NCI-H1105 (cell line): ENCODE results near the gene PCNA.
"Not testable (repeated sequence)": the region's sequence is repeated elsewhere in the genome, so short reads cannot be mapped to it uniquely, and the experiment has no call there.

ENCODE experiments used
- DNase-seq: peaks from one replicate; lab custom pipeline; 2025; lab: John Stamatoyannopoulos, UW

PCNA gene

DNA sequence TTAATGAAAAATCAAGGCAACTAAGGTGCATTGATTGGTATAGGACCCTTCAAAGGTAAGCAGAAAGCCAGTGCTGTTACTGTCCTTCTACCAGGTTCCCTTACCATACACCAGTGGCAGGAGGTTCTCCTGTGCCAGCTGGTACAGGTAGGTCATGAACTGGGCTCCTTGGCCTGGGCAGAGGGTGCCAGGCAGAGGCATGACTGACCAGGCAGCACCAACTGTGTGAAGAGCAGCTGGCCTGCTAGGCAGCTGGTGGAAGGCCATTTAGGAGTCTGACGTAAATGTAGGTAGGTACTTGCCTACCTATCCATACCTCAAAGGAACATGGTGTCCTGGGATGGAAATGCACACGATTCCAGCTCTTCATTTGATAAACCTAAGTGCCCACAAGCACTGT, 23.3 kb downstream of the PCNA start:
- no peak for DNase-seq

DNA sequence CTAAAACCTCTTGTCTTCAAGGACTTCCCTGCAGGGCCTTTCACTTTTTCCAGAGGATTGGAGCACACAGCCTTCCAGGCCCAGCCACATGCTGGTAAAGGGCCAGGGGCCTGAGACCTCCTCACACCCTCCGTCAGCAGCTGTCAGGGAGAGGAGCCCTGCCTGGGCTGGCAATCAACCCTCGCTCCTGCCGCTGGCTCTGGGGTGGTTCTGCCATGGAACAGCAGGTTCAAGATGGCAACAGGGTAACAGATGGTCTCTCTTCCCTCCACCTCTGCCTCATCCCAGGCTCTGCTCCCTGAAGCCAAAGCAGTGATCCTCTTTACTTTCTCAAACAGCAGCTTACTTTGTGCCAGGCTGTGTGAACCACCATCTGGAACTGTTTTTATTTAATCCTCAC, 23.8 kb downstream of the PCNA start:
- no peak for DNase-seq

DNA sequence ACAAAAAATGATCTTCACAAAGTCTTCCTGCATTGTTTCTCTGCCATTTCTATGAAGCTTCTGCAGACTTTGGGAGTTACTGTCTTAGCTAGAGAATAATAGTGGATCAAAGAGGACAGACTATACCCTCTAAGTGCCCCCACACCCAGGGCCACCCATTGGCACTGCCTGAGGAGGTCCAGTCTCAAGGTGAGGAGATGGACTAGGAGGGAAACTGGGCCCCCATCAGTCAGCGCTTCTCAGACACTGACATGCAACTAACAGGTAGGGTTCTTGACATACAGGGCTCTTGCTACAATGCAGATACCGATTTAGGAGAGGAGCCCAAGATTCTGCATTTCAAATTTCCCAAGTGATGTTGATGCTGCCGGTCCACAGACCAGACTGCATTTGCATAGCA, 24.3 kb downstream of the PCNA start:
- DNase-seq: no peak

DNA sequence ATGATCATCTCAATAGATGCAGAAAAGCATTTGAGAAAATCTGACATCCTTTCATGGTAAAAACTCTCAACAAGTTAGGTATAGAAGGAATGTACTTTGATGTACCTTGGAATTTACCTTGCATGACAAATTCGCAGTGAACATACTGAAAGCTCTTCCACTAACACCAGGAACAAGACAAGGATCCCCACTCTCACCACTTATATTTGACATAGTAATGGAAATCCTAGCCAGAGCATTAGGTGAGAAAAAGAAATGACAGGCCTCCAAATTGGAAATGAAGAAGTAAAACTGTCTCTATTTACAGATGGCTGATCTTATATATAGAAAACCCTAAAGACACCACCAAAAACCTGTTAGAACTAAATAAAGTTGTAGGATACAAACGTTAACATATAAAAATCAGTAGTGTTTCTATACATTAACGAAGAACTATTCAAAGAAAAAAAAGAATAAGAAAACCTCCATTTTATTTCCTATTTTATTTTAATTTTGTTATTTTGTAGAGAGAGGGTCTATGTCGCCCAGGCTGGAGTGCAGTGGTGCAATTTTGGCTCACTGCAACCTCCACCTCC, 26.9 kb downstream of the PCNA start:
- no peak for DNase-seq

DNA sequence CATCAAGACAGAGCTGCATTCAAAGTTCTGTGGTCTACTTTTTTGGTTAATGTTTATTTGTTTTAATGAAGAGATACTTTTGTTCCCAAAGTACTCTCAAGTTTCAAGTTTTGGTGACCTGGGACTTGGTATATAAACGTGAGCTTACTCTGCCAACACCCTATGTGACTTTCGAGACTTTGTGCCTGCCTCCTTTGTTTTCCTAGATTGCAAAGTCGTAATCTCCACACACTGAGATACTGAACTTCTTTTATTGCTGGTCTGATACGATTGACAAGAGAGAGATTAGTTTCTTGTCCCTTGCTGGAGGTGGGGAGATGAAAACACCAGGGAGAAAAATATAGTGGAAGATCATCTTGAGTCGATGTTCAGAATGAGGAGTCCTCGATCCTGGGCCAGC, 27.9 kb downstream of the PCNA start:
- no peak for DNase-seq

DNA sequence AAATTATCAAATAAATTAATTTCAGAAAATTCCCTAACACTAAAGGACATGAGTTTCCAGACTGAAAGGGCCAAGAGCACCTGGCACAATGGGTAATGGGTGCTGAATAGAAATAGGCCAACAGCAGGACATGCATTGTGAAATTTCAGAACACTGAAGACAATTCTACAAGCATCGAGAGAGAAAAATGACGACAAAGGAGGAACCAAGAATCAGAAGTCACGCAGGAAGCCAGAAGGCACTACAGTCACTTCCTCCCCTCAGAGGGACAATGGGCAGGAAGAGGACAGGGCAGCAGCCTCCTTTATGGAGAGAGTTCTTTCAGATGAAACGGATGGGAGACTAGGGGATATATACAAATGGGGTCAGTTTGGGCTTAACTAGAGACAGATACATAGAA, 29.6 kb downstream of the PCNA start:
- no peak for DNase-seq

DNA sequence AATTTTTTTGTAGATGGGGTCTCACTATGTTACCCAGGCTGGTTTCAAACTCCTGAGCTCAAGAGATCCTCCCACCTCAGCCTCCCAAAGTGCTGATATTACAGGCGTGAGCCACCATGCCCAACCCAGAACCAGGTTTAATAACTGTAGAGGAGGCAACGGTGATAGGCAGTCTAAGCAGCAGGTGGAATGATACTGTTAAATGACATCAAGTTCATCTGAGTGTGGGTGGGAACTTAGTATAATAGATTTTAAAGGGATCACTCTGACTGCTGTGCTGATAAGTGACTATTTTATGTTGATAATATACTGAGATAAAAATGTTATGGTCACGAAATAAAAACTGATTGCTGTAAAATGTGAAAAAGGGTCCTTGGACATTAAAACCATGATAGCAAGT, 31.1 kb downstream of the PCNA start:
- DNase-seq: no peak

DNA sequence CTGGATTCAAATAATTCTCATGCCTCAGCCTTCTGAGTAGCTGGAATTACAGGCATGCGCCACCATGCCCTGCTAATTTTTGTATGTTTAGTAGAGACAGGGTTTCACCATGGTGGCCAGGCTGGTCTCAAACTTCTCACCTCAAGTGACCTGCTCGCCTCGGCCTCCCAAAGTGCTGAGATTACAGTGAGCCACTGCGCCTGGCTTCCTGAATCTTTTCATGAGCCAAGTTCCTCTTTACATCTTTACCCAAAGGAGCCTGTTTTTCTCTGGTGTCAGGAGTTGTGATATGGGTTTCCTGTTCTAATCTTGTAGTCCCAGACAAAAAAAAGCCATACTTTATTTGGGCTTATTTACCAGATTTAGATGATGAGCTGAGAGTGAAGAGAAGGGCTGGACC, 34.4 kb downstream of the PCNA start:
- no peak for DNase-seq

DNA sequence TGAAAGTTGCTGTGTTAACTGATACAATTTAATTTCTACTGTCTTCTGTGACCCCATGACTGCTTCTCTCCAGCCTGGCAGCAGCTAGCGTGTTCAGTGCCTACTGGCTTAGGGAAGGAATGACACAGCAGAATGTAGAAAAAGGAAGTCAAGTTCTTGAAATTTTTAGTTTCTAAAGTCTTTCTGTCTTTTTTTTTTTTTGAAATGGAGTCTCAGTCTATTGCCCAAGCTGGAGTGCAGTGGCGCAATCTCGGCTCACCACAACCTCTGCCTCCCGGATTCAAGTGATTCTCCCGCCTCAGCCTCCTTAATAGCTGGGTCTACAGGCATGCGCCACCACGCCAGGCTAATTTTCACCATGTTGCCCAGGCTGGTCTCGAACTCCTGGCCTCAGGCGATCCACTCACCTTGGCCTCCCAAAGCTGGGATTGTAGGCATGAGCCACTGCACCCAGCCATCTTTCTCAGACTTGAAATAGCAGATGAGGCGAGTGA, 39.3 kb downstream of the PCNA start:
- DNase-seq: no peak

DNA sequence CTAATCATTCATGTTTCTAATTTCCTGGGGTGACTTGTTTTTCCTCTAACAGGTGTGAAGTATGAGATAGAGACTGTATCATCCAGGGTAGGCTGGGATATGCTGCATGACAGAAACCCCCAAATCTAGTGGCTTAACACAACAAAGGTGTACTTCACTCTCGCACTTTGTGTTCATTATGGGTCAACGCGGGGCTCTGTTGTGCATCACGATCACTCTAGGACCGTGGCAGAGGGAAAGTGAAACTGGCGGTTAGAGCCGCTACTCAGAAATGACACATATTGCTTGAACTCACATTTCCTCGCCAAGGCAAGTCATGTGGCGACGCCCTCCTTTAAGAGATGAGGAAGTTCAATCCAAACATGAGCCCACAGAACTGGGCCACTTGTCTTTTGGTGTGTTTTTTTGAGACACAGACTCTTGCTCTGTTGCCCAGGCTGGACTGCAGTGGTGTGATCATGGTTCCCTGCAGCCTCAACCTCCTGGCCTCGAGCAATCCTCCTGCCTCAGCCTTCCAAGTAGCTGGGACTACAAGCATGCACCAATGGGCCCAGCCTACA, 41.3 kb downstream of the PCNA start:
- no peak for DNase-seq

DNA sequence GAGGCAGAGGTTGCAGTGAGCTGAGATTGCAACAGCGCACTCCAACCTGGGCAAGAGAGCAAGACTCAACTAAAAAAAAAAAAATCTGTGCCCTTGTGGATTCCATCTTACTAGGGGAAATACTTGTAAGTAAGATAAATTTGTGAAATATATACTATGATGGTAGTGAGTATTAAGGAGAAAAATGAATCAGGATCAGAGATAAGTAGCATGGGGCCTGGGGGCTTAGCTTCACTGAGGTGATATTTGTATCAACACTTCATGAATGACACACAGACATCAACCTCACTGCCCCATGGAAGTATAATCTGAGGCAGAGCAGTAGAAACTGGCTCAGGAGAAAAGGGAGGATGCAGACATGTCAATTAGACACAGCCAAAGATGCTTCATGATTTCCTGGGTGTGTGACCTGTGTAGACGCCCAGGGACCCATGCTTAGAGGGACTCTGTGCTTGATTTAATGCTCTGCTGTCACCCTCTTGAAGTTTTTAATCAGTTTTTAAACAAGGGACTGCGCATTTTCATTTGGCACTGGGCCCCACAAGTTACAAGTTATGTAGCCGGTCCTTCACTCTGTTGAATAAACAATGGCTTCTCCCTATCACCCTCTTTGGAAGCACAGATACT, 41.9 kb downstream of the PCNA start:
- no peak for DNase-seq

DNA sequence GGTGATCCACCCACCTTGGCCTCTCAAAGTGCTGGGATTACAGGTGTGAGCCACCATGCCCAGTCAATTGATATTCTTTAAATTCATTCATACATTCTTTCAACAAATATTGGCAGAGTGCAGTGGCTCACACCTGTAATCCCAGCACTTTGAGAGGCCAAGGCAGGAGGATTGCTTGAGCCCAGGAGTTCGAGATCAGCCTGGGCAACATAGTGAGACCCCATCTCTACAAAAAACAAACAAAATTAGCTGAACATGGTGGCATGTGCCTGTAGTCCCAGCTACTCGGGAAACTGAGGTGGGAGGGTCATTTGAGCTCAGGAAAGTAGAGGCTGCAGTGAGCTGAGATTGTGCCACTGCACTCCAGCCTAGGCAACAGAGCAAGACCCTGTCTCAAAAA, 42.8 kb downstream of the PCNA start:
- DNase-seq: not testable (repeated sequence)

DNA sequence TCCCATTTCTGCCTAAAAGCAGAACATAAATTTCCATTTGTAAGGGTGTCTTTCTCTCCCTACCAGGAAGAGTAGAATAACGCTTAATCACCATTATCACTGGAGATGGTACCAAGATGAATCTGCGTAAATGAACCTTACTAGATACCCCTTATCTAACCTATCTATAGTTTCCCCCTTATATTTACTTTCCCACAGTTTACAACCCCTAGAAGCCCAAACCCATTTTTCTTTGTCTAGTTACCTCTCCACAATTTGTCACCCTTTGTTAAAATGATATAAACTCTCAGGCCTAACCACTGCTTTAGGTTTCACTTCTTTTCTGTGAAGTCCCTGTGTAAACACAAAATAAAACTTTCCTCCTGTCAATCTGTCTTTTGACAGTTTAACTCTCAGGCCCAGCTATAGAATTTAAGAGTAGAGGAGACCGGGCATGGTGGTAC, 45.5 kb downstream of the PCNA start:
- DNase-seq: no peak

DNA sequence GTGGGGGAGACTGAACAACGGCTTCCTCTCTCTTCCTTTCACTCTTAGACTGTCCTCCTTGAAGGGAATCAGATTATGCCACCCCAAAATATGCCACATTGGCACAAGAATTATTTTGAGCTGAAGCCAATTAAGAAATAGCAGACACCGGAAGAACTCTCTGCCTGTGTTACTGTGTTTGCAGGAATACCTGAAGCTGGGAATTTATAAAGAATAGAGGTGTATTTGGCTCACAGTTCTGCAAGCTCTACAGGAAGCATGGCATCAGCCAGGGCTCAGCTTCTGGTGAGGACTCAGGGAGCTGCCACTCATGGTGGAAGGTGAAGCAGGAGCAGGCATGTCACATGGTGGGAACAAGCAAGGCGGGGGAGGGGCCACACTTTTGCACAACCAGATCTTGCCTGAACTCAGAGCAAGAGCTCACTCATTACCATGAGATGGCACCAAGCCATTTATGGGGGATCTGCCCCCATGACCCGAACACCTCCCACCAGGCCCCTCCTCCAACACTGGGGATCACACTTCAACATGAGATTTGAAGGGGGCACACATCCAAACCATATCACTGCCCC, 46.0 kb downstream of the PCNA start:
- no peak for DNase-seq

DNA sequence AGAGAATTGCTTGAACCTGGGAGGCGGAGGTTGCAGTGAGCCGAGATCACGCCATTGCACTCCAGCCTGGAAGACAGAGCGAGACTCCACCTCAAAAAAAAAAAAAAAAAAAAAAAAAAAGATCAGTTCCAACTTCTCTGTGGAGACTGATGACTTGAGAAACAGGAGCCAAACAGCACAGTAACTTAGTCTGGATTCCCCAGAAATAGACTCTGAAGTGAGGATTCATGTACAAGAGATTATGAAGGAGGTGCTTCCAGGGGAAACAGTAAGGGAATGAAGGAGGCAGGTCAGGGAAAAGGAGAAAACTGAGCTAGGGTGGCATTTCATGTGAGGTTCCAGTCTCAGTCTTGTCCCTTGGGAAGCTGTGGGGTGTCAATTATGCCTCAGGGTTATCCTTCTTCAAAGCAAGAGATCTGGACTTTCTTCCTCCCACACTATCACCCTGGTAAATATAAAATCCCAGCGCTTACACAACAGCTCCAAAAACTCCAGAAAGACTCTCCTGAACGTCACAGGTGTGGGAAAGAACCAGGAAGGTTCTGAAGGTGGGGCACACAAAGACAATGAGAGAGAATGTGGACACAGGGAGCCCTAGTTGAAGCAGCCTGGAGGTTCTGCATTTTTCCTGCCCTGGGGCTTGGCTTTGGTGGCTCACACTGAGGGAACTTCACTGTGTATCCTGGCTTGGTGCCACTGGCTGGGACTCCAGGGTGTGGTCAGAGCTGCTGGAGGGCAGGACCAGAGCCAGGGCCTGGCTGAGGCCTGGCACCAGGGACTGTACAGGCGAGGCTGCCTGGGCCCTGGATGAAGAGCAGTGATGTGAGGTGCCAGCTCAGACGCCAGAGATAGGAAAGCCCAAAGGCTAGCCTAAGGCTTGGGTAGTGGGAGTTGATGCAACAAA, 46.8 kb downstream of the PCNA start:
- DNase-seq: no peak

DNA sequence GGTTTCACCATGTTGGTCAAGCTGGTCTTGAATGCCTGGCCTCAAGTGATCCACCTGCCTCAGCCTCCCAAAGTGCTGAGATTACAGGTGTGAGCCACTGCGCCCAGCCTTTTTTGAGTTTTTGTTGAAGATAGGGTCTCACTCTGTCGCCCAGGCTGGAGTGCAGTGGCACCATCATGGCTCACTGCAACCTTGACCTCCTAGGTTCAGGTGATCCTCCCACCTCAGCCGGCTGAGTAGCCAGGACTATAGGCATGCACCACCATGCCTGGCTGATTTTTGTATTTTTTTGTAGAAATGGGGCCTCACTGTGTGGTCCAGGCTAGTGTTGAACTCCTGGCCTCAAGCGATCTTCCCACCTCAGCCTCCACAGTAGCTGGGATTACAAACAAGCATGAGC, 47.8 kb downstream of the PCNA start:
- DNase-seq: not testable (repeated sequence)

DNA sequence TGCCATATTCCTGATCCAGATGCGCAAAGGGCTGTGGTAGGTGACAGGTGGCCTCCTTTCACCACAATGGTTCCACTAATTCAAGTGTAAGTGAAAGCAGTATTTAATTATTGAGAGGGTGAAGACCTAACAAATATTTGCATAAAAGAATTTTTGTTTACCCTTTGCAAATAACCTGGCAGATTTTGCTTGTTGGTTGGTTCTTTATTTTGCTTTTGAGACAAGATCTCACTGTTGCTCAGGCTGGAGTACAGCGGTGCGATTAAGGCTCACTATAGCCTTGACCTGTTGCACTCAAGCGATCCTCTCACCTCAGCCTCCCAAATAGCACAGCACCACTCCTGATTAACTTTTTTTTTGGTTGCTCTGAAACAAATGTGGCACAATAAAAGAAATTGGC, 49.2 kb downstream of the PCNA start:
- no peak for DNase-seq

DNA sequence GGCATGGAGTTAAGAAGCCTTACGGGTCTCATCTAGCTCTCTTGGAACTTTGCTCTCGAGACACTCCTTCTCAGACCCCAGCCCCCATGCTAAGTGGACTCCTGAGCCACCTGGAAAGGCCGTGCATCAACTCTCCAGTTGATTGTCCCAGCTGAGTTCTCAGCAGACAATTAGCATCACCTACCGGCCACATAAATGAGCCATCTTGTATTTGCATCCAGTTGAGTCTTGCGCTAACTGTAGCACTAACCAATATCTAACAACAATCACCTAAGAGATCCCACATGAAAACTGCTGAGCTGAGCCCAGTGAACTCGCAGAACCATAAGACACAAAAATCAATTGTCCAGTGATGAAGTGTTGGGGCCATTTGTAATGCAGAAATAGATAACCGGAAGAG, 49.7 kb downstream of the PCNA start:
- DNase-seq: no peak

DNA sequence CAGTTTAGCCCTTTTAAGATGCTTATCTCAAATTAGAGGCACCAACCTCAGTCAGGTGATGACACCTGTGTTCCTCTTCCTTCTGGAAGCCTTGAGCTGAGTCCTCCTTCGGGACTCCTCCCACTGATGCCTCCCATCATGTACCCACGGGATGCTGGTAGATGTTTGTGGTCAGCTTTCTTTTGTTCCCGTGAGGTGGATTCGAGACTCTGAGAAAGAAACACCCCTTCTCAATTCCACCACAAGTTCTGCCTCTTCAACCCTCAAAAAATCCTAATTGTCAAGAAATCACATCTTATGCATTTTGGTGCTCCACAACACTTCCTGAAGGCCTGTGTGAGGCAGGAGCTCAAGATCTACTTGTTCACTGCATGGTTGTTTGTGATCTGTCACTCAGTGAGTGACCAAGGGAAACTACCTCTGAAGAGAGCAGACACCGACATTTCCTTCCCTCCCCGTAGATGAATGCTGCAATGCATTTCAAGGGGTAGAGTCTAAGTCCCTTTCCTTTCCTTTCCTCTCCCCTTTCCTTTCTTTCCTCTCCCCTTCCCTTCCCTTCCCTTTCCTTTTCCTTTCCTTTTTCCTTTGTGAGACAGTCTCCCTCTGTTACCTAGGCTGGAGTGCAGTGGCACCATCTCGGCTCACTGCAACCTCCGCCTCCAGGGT, 50.5 kb downstream of the PCNA start:
- DNase-seq: no peak

DNA sequence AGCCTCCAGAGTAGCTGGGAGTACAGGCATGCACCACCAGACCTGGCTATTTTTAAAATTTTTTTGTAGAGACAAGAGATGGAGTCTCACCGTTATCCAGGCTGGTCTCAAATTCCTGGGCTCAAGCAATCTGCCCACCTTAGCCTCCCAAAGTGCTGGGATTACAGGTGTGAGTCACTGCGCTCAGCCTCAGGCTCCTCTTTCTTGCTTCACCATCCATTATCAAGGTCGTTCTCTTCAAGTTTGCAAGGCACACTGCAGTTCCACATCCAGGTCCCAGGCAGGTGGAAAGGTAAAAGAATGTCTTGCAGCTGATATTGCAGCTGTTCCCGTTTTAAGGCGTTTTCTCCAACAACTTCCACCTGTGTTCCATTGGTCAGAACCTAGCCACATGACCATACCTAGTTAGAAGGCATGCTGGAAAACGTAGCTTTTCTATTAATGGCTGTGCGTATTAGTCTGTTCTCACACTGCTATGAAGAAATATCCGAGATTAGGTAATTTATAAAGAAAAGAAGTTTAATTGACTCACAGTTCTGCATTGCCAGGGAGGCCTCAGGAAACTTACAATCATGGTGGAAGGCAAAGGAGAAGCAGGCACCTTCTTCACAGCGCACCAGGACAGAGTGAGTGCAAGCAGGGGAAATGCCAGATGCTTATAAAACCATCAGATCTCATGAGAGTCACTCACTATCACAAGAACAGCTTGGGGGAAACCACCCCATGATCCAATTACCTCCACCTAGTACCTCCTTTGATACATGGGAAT, 51.7 kb downstream of the PCNA start:
- no peak for DNase-seq

DNA sequence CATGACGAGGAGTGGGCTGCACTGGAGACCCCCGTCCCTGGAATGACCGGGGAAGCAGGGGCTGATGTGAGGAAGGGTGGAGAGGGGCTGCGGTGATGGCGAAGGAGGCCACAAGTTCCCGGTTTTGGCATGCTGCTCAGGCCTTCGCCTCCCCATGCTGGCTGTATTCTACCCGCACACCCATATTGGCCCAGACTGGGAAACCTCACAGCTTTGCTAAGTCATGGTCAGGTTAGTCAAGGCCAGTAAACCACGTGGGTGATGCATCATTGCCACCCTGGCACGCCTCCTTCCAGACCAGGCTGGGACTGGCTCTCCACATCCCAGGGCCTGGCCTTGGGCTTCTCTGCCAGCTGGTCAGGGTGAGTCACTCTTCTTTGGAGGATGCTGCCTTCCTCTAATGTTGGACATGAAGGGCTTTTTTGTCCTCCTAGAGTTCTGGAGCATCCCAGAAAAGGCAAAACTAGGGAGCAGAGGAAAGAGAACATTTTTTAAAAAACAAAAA, 53.8 kb downstream of the PCNA start:
- no peak for DNase-seq
